ENCODE results near the gene MYLIP. TPM values are rescaled to one million over a fixed set of nuclear protein-coding genes. Genes with fewer than 3 reads are reported as not detected.
A peak's percentile ranks its signal among the peaks of the same experiment; 100 is the strongest.

The MYLIP gene
- total RNA-seq, 1 experiment from 2014 or later = 27.0 TPM

DNA sequence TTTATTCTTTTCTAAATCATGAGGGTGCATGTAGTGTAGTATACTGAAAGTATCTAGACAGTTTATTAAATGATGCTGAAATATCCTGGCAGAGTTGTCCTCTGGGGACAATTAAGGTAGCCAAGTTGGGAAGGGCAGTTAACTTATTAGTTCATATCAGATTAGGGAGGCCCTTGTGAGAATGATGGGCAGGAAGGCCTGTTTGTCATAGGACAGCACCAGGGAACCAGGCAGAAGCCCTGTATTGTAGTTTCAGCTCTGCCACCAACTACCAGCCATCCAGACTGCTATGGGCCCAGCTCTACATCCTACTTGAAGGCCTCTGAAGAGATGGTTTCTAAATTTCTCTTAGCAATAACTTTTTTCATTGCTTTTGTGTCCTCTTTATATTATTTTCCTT lies 4.0 kb downstream of the MYLIP start:
- no peaks in the 10 kb centered on the region for H4K20me1 ChIP-seq (ENCODE audit: control insufficient read depth, insufficient read depth, insufficient read length)
- no peak overlapping the region for H4K91ac ChIP-seq (ENCODE audit: insufficient read length, low read depth, low read length)
- no peak overlapping the region for H2BK120ac ChIP-seq (ENCODE audit: low read depth, low read length, poor library complexity, severe bottlenecking)
- H4K8ac ChIP-seq (replicated peaks; ENCODE audit: insufficient read length, low read depth, low read length) = no peak overlapping the region
- H3K14ac ChIP-seq (ENCODE audit: insufficient read depth, low read length) = no peak overlapping the region
- H3K79me1 ChIP-seq (ENCODE audit: insufficient read depth, low read depth, low read length, poor library complexity, severe bottlenecking) = no peaks in the 10 kb centered on the region
- no peak overlapping the region for H2BK20ac ChIP-seq (ENCODE audit: low read depth, low read length, poor library complexity, severe bottlenecking)
- H3K56ac ChIP-seq (ENCODE audit: insufficient read length, low read depth, low read length) = no peak overlapping the region
- peaks cover 4% of the 10 kb centered on the region; the same call in 1 of the 2 replicates for H3K4me1 ChIP-seq (ENCODE audit: insufficient read depth, low read length)
- H2BK12ac ChIP-seq (ENCODE audit: insufficient read length, low read depth, low read length) = no peak overlapping the region
- TF ChIP-seq, protein P1, sequence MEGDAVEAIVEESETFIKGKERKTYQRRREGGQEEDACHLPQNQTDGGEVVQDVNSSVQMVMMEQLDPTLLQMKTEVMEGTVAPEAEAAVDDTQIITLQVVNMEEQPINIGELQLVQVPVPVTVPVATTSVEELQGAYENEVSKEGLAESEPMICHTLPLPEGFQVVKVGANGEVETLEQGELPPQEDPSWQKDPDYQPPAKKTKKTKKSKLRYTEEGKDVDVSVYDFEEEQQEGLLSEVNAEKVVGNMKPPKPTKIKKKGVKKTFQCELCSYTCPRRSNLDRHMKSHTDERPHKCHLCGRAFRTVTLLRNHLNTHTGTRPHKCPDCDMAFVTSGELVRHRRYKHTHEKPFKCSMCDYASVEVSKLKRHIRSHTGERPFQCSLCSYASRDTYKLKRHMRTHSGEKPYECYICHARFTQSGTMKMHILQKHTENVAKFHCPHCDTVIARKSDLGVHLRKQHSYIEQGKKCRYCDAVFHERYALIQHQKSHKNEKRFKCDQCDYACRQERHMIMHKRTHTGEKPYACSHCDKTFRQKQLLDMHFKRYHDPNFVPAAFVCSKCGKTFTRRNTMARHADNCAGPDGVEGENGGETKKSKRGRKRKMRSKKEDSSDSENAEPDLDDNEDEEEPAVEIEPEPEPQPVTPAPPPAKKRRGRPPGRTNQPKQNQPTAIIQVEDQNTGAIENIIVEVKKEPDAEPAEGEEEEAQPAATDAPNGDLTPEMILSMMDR (conservative IDR thresholded peaks at IDR 0.05) = no peak
- Mint-ChIP-seq H3K4me3 (peak overlapping the region; percentile 36 to 40), H3K4me1 (peaks cover 49 to 55% of the 10 kb centered on the region in 2 experiments), H3K27me3 (ENCODE audit: low read depth) (peaks cover 2% of the 10 kb centered on the region; the same call in 1 of the 2 replicates), H3K36me3 (ENCODE audit: insufficient read depth in 1 of 3, low read depth in 3 of 3) (peaks cover 30 to 45% (median 37%) of the 10 kb centered on the region in 3 experiments), H3K27ac (no peak overlapping the region; a peak in 1 of 7 replicates), H3K9me3 (no peaks in the 10 kb centered on the region; a peak in 1 of 5 replicates)
- no peak overlapping the region for H3K4me2 ChIP-seq (ENCODE audit: insufficient read depth, insufficient read length, low read length)
- no peak overlapping the region for H3K27ac ChIP-seq (ENCODE audit: insufficient read length, low read depth, low read length)
- H3K23me2 ChIP-seq (ENCODE audit: insufficient read length, low read depth, low read length, poor library complexity, severe bottlenecking) = peaks cover 12% of the 10 kb centered on the region
- no peak overlapping the region for H3K23ac ChIP-seq (ENCODE audit: insufficient read length, low read depth, low read length)
- no peak for DNase-seq
- no peaks in the 10 kb centered on the region for H3K27me3 ChIP-seq (ENCODE audit: insufficient read depth, low read length)
- no peaks in the 10 kb centered on the region for H3K9me3 ChIP-seq (ENCODE audit: control insufficient read depth, low read depth, low read length)
- H2AK5ac ChIP-seq (ENCODE audit: insufficient read length, low read length) = no peak overlapping the region
- no peak overlapping the region for H2BK15ac ChIP-seq (ENCODE audit: low read depth, low read length)
- no peak overlapping the region for H2BK5ac ChIP-seq (ENCODE audit: insufficient read length, low read length)
- H3T11ph ChIP-seq (ENCODE audit: low read length) = no peak overlapping the region
- H4K5ac ChIP-seq (ENCODE audit: insufficient read length, low read depth, low read length) = no peak overlapping the region
- no peak overlapping the region for H3K18ac ChIP-seq (ENCODE audit: insufficient read length, low read depth, low read length)
- H3K9ac ChIP-seq (ENCODE audit: extremely low read depth, insufficient read length, low read length) = no peak overlapping the region
- H2AFZ ChIP-seq (ENCODE audit: low read length) = no peak overlapping the region
- H3K4ac ChIP-seq (ENCODE audit: low read depth, low read length) = no peak overlapping the region
- H3K79me2 ChIP-seq (ENCODE audit: insufficient read depth, low read length) = peaks cover 18% of the 10 kb centered on the region; the same call in 1 of the 2 replicates
